ENCODE data around the gene PPTC7. TPM values are rescaled to one million over a fixed set of nuclear protein-coding genes. Genes with fewer than 3 reads are reported as not detected.

Gene PPTC7
- total and polyA plus RNA-seq, 2 of the 8 experiments (the other 6 are each of a cell fraction or from before 2014, with no cell fraction given) = 8.1 to 15.9 TPM

DNA sequence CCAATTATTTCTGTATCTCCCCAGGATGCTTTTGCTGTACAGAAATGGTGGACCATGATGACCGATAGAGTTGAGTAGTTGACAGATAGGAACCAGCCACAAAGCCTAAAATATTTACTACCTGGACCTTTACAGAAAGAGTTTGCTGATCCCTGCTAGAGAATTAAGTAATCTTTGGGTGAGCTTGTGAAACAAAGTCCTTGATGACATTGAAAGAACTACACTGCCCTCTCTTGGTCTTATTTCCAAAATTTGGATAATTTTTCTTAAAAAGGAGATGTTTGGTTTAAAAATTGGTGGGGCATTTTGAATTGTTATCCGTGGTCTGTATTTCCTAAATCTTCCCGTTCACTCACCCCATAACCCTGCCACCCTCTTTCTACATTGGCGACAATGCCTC, 17.1 kb upstream of the PPTC7 start:
- Histone ChIP-seq H2BK15ac (ENCODE audit: low read length) (no peak overlapping the region), H3K4ac (replicated peaks; ENCODE audit: insufficient read length, low read depth, low read length) (no peak overlapping the region), H3K9me3 (ENCODE audit: insufficient read depth in 2 of 2, low read depth in 1 of 2, low read length in 1 of 2) (no peaks in the 10 kb centered on the region), H2BK12ac (ENCODE audit: low read depth, low read length) (no peak overlapping the region), H3K79me2 (ENCODE audit: control insufficient read depth in 1 of 2, insufficient read depth in 2 of 2, low read length in 2 of 2) (no peaks in the 10 kb centered on the region), H4K8ac (ENCODE audit: extremely low read depth, insufficient read depth, low read length) (no peak overlapping the region), H3K4me2 (ENCODE audit: insufficient read depth in 1 of 2, low read depth in 2 of 2, low read length in 2 of 2) (no peak overlapping the region), H4K5ac (ENCODE audit: insufficient read length, low read depth, low read length) (no peak overlapping the region), H3K18ac (ENCODE audit: extremely low read depth, low read length) (no peak overlapping the region), H3K4me3 (ENCODE audit: extremely low read depth in 1 of 4, insufficient read depth in 2 of 4, low read depth in 3 of 4, low read length in 4 of 4) (no peak overlapping the region), H3K27me3 (replicated peaks in 1 of 4; ENCODE audit: control insufficient read depth in 3 of 4, extremely low read depth in 1 of 4, insufficient read depth in 3 of 4, low read length in 3 of 4) (no peaks in the 10 kb centered on the region), H3K27ac (ENCODE audit: low read depth, low read length) (no peak overlapping the region), H4K91ac (replicated peaks; ENCODE audit: insufficient read length, low read length) (no peak overlapping the region), H3K56ac (replicated peaks; ENCODE audit: insufficient read length, low read depth, low read length) (no peak overlapping the region), H3K9ac (replicated peaks in 1 of 4; ENCODE audit: extremely low read depth in 1 of 4, low read depth in 3 of 4, low read length in 3 of 4) (no peak overlapping the region), H3K14ac (ENCODE audit: insufficient read length) (no peak overlapping the region), H2BK5ac (ENCODE audit: low read depth, low read length) (no peak overlapping the region), H3K23ac (ENCODE audit: insufficient read length) (no peak overlapping the region), H2AFZ (ENCODE audit: low read length) (no peak overlapping the region), H2AK5ac (ENCODE audit: low read depth, low read length) (no peak overlapping the region), H2BK20ac (ENCODE audit: low read length) (no peak overlapping the region), H3K23me2 (ENCODE audit: low read depth, low read length) (no peaks in the 10 kb centered on the region; the same call in 1 of the 2 replicates), H3K36me3 (ENCODE audit: control insufficient read depth in 2 of 4, insufficient read depth in 4 of 4, low read length in 3 of 4) (no peaks in the 10 kb centered on the region), H4K20me1 (replicated peaks in 1 of 2; ENCODE audit: control insufficient read depth in 1 of 2, insufficient read depth in 2 of 2, low read length in 2 of 2) (no peaks in the 10 kb centered on the region), H2BK120ac (replicated peaks; ENCODE audit: low read depth, low read length) (no peak overlapping the region), H3K4me1 (replicated peaks in 1 of 4; ENCODE audit: control insufficient read depth in 3 of 4, insufficient read depth in 4 of 4, low read length in 3 of 4) (no peaks in the 10 kb centered on the region), H3K79me1 (ENCODE audit: low read depth, low read length) (no peaks in the 10 kb centered on the region)
- no peak for FAIRE-seq
- POLR2A ChIA-PET (ENCODE audit: partially characterized antibody) = interaction anchor here (0.6 to 3.8 kb wide), 4 partner anchors 7 to 136 kb away, joined by 3 to 17 read pairs (median 4); partner anchors contain the start of genes FAM216A and GPN3
- WGBS, 2 experiments (ENCODE audit: extremely low coverage in 1 of 2, insufficient coverage in 1 of 2, insufficient read length in 1 of 2, insufficient replicate concordance in 2 of 2, low coverage in 1 of 2, low lambda C conversion rate in 2 of 2, missing lambda C conversion rate in 1 of 2) = 70% methylated on average over 4 of the region's 4 CpGs; no CpG with 5 or more reads in 1 of the 2 experiments
- TF ChIP-seq CREB1 (IDR thresholded peaks at IDR 0.05) (no peak), CTCF (IDR thresholded peaks at IDR 0.05; ENCODE audit: control extremely low read depth in 1 of 3, insufficient read depth in 1 of 3, low read depth in 1 of 3, low read length in 3 of 3) (peak in 2 of 3 experiments; percentile 26 to 33; a peak in 2 of 4 replicates), SIX5 (IDR thresholded peaks at IDR 0.05; ENCODE audit: low read depth, low read length) (no peak), CEBPB (IDR thresholded peaks at IDR 0.05; ENCODE audit: low read depth, low read length) (peak; percentile 91), RAD21 (IDR thresholded peaks at IDR 0.05 in 1 of 2, conservative IDR thresholded peaks at IDR 0.05 in 1 of 2; ENCODE audit: low read depth in 2 of 2, low read length in 2 of 2) (peak; percentile 60 to 64)
- no peak for DNase-seq (ENCODE audit: low read depth in 1 of 2, low spot score in 2 of 2)
- CTCF ChIA-PET (ENCODE audit: partially characterized antibody) = interaction anchor here (0.8 to 14.6 kb wide), 22 partner anchors 9 to 227 kb away, joined by 3 to 190 read pairs (median 6); partner anchors contain the start of genes ARPC3, FAM216A, GPN3 and RAD9B
